Mammary epithelial cell (primary cell): ENCODE measurements around the gene SMYD5.

Experiments
- CTCF ChIP-seq, 2 donors: IDR thresholded peaks in 1 of 2; conservative IDR thresholded peaks in 1 of 2; 2 replicates each; pipeline ENCODE4 v1.5.1; 2011 to 2012; ENCODE audit warnings: inconsistent platforms in 2 of 2, low read length in 2 of 2, mild to moderate bottlenecking in 2 of 2, control low read depth in 1 of 2, low read depth in 1 of 2; ENCODE audit not compliant: insufficient read depth in 1 of 2; ENCODE audit errors: extremely low read depth in 1 of 2
- EZH2 ChIP-seq: IDR thresholded peaks from 2 replicates; pipeline ENCODE4 v1.6.1; 2012; ENCODE audit warnings: low read length, inconsistent platforms, borderline replicate concordance

GRCh38 chr2:73232403-73233153 is 18.5 kb downstream of the SMYD5 start:
- TF ChIP-seq CTCF (conservative IDR thresholded peaks at IDR 0.05 in 1 of 2, IDR thresholded peaks at IDR 0.05 in 1 of 2; ENCODE audit: extremely low read depth in 1 of 2, insufficient read depth in 1 of 2, low read depth in 1 of 2, low read length in 2 of 2) = no peak
- TF ChIP-seq EZH2 = no peak
